GM21529 (cell line): Measurements from ENCODE around the gene FBXL5.

ENCODE experiments used
- ATAC-seq: cut with Tn5 transposase; IDR thresholded peaks from one replicate; pipeline ENCODE4 v1.9.1; 2021; ENCODE audit not compliant: unreplicated experiment

Gene FBXL5

GRCh38 chr4:15677507-15677988 is 22.4 kb upstream of the FBXL5 start:
- no peak for ATAC-seq

- ATAC-seq, result no peak
Measured at GRCh38 chr4:15676899-15677298, 21.7 kb upstream of the FBXL5 start.

- no peak for ATAC-seq
Measured at GRCh38 chr4:15676039-15676438, 20.9 kb upstream of the FBXL5 start.

GRCh38 chr4:15675356-15675755 is 20.2 kb upstream of the FBXL5 start:
- no peak for ATAC-seq

GRCh38 chr4:15674926-15675325 is 19.8 kb upstream of the FBXL5 start:
- ATAC-seq, result no peak

GRCh38 chr4:15674046-15674445 is 18.9 kb upstream of the FBXL5 start:
- ATAC-seq, result no peak

- no peak for ATAC-seq
Measured at GRCh38 chr4:15673337-15673736, 18.2 kb upstream of the FBXL5 start.

- ATAC-seq, result no peak
Measured at GRCh38 chr4:15672101-15672500, 16.9 kb upstream of the FBXL5 start.

GRCh38 chr4:15670576-15670975 is 15.4 kb upstream of the FBXL5 start:
- ATAC-seq, result no peak

GRCh38 chr4:15668566-15669435 is 13.6 kb upstream of the FBXL5 start:
- ATAC-seq, result no peak

GRCh38 chr4:15667006-15667405 is 11.8 kb upstream of the FBXL5 start:
- no peak for ATAC-seq

- ATAC-seq, result no peak
Measured at GRCh38 chr4:15665753-15666365, 10.7 kb upstream of the FBXL5 start.

- ATAC-seq, result no peak
Measured at GRCh38 chr4:15659768-15660570, 4.8 kb upstream of the FBXL5 start.

GRCh38 chr4:15658781-15659180 is 3.6 kb upstream of the FBXL5 start:
- no peak for ATAC-seq

- no peak for ATAC-seq
Measured at GRCh38 chr4:15658136-15658770, 3.1 kb upstream of the FBXL5 start.

- no peak for ATAC-seq
Measured at GRCh38 chr4:15657366-15657765, 2.2 kb upstream of the FBXL5 start.

GRCh38 chr4:15656038-15656470 is 897 bp upstream of the FBXL5 start:
- no peak for ATAC-seq

GRCh38 chr4:15654593-15655222 is 449 bp downstream of the FBXL5 start:
- ATAC-seq, result peak; percentile 50

- ATAC-seq, result peak; percentile 34
Measured at GRCh38 chr4:15653864-15654592, 1.1 kb downstream of the FBXL5 start.

GRCh38 chr4:15653420-15653819 is 1.7 kb downstream of the FBXL5 start:
- no peak for ATAC-seq
